H9 (cell line): ENCODE data around the gene CKM. TPM values are rescaled to one million over a fixed set of nuclear protein-coding genes. Genes with fewer than 3 reads are reported as not detected.

ENCODE experiments used
- DNase-seq: peaks from one replicate; pipeline ENCODE4 v3.0.0-alpha.2; 2017
- H2AFZ ChIP-seq: one replicate; pipeline ENCODE4 v1.6.1; 2013; ENCODE audit warnings: mild to moderate bottlenecking, low read length, control low read depth, moderate library complexity
- H2AK5ac ChIP-seq: 2 replicates; pipeline ENCODE4 v1.6.1; 2013; ENCODE audit warnings: low read length, control low read depth, mixed read lengths; ENCODE audit not compliant: insufficient read length
- H2BK120ac ChIP-seq: one replicate; pipeline ENCODE4 v1.6.1; 2013; ENCODE audit warnings: low read depth, mild to moderate bottlenecking, low read length, control low read depth, inconsistent platforms; ENCODE audit not compliant: poor library complexity, severe bottlenecking
- H2BK12ac ChIP-seq: 2 replicates; pipeline ENCODE4 v1.6.1; 2013; ENCODE audit warnings: low read length, control low read depth, mixed read lengths, low read depth; ENCODE audit not compliant: insufficient read length
- H2BK15ac ChIP-seq: 2 replicates; pipeline ENCODE4 v1.6.1; 2013; ENCODE audit warnings: low read depth, low read length, control low read depth
- H2BK20ac ChIP-seq: one replicate; pipeline ENCODE4 v1.6.1; 2013; ENCODE audit warnings: low read depth, mild to moderate bottlenecking, low read length, control low read depth, inconsistent platforms; ENCODE audit not compliant: poor library complexity, severe bottlenecking
- H2BK5ac ChIP-seq: 2 replicates; pipeline ENCODE4 v1.6.1; 2013; ENCODE audit warnings: low read length, control low read depth, mixed read lengths; ENCODE audit not compliant: insufficient read length
- H3K14ac ChIP-seq: 2 replicates; pipeline ENCODE4 v1.6.1; 2013; ENCODE audit warnings: low read length, control low read depth; ENCODE audit not compliant: insufficient read depth
- H3K18ac ChIP-seq: 2 replicates; pipeline ENCODE4 v1.6.1; 2013; ENCODE audit warnings: low read depth, mild to moderate bottlenecking, mixed read lengths, low read length, control low read depth; ENCODE audit not compliant: insufficient read length
- H3K23ac ChIP-seq: 2 replicates; pipeline ENCODE4 v1.6.1; 2013; ENCODE audit warnings: low read length, control low read depth, mixed read lengths, low read depth; ENCODE audit not compliant: insufficient read length
- H3K23me2 ChIP-seq: 2 replicates; pipeline ENCODE4 v1.6.1; 2013; ENCODE audit warnings: low read depth, mild to moderate bottlenecking, mixed read lengths, low read length, control low read depth; ENCODE audit not compliant: insufficient read length, poor library complexity, severe bottlenecking
- H3K27ac ChIP-seq: 2 replicates; pipeline ENCODE4 v1.5.1; 2013; ENCODE audit warnings: low read length, control low read depth, mixed read lengths, low read depth; ENCODE audit not compliant: insufficient read length
- H3K27me3 ChIP-seq: 2 replicates; pipeline ENCODE4 v1.6.1; 2013; ENCODE audit warnings: low read length, control low read depth, inconsistent platforms; ENCODE audit not compliant: insufficient read depth
- H3K4ac ChIP-seq: 2 replicates; pipeline ENCODE4 v1.6.1; 2013; ENCODE audit warnings: low read depth, mild to moderate bottlenecking, control low read depth, inconsistent platforms, low read length, moderate library complexity
- H3K4me1 ChIP-seq: 2 replicates; pipeline ENCODE4 v1.6.1; 2013; ENCODE audit warnings: low read length, control low read depth, inconsistent platforms; ENCODE audit not compliant: insufficient read depth
- H3K4me2 ChIP-seq: 2 replicates; pipeline ENCODE4 v1.6.1; 2013; ENCODE audit warnings: low read length, control low read depth, mixed read lengths; ENCODE audit not compliant: insufficient read length, insufficient read depth
- H3K56ac ChIP-seq: 2 replicates; pipeline ENCODE4 v1.6.1; 2013; ENCODE audit warnings: low read depth, mild to moderate bottlenecking, mixed read lengths, low read length, control low read depth; ENCODE audit not compliant: insufficient read length
- H3K79me1 ChIP-seq: 2 replicates; pipeline ENCODE4 v1.6.1; 2013; ENCODE audit warnings: low read depth, mild to moderate bottlenecking, moderate library complexity, low read length, control low read depth, inconsistent platforms; ENCODE audit not compliant: insufficient read depth, poor library complexity, severe bottlenecking
- H3K79me2 ChIP-seq: 2 replicates; pipeline ENCODE4 v1.6.1; 2013; ENCODE audit warnings: low read length, control low read depth, inconsistent platforms; ENCODE audit not compliant: insufficient read depth
- H3K9ac ChIP-seq: 2 replicates; pipeline ENCODE4 v1.6.1; 2013; ENCODE audit warnings: low read length, control low read depth, mixed read lengths; ENCODE audit not compliant: insufficient read length; ENCODE audit errors: extremely low read depth
- H3K9me3 ChIP-seq: one replicate; pipeline ENCODE4 v1.6.1; 2013; ENCODE audit warnings: low read depth, low read length, inconsistent platforms; ENCODE audit not compliant: control insufficient read depth
- H3T11ph ChIP-seq: one replicate; pipeline ENCODE4 v1.6.1; 2013; ENCODE audit warnings: mild to moderate bottlenecking, low read length, control low read depth, inconsistent platforms
- H4K20me1 ChIP-seq: one replicate; pipeline ENCODE4 v1.6.1; 2013; ENCODE audit not compliant: control insufficient read depth, insufficient read length, insufficient read depth
- H4K5ac ChIP-seq: 2 replicates; pipeline ENCODE4 v1.6.1; 2013; ENCODE audit warnings: low read depth, mild to moderate bottlenecking, mixed read lengths, low read length, control low read depth; ENCODE audit not compliant: insufficient read length
- H4K8ac ChIP-seq: replicated peaks from 2 replicates; pipeline ENCODE4 v1.6.1; 2013; ENCODE audit warnings: low read length, control low read depth, mixed read lengths, low read depth; ENCODE audit not compliant: insufficient read length
- H4K91ac ChIP-seq: 2 replicates; pipeline ENCODE4 v1.6.1; 2013; ENCODE audit warnings: low read depth, mild to moderate bottlenecking, moderate library complexity, mixed read lengths, low read length, control low read depth; ENCODE audit not compliant: insufficient read length
- H3K27ac Mint-ChIP-seq, 3 experiments: 2 replicates in 2 of 3; 3 replicates in 1 of 3; pipeline ENCODE4 v1.8.0; 2020 to 2021; ENCODE audit warnings: mixed read lengths in 3 of 3, mild to moderate bottlenecking in 1 of 3, moderate library complexity in 1 of 3
- H3K27me3 Mint-ChIP-seq: 2 replicates; pipeline ENCODE4 v1.8.0; 2021; ENCODE audit warnings: low read depth, mild to moderate bottlenecking, moderate library complexity, mixed read lengths
- H3K36me3 Mint-ChIP-seq, 3 experiments: 2 replicates in 2 of 3; 3 replicates in 1 of 3; pipeline ENCODE4 v1.8.0; 2020 to 2021; ENCODE audit warnings: low read depth in 3 of 3, mixed read lengths in 3 of 3; ENCODE audit not compliant: insufficient read depth in 1 of 3
- H3K4me1 Mint-ChIP-seq, 2 experiments: 2 replicates each; pipeline ENCODE4 v1.8.0; 2020; ENCODE audit warnings: mixed read lengths in 2 of 2
- H3K4me3 Mint-ChIP-seq, 2 experiments: 2 replicates in 1 of 2; 3 replicates in 1 of 2; pipeline ENCODE4 v1.8.0; 2020 to 2021; ENCODE audit warnings: mild to moderate bottlenecking in 2 of 2, mixed read lengths in 2 of 2, moderate library complexity in 1 of 2
- H3K9me3 Mint-ChIP-seq, 2 experiments: 2 replicates in 1 of 2; 3 replicates in 1 of 2; pipeline ENCODE4 v1.8.0; 2020; ENCODE audit warnings: mild to moderate bottlenecking in 2 of 2, mixed read lengths in 2 of 2, moderate library complexity in 1 of 2
- WGBS: extraction: QIAGEN DNeasy Blood & Tissue Kit; methylation state at CpG from one replicate; pipeline ENCODE4 v1.1.7; 2013; ENCODE audit warnings: missing lambda C conversion rate, low lambda C conversion rate, mixed read lengths; ENCODE audit not compliant: insufficient read length; ENCODE audit errors: extremely low coverage; 5-methylcytosine and 5-hydroxymethylcytosine counted together
- total RNA-seq: library from RNA; stranded (reverse); gene quantifications from 2 replicates; pipeline ENCODE4 v1.2.1, GENCODE V29; 2021
- TF ChIP-seq, protein P1 (sequence below): fragments of 200-600 bp; sonication (generic); conservative IDR thresholded peaks from 3 replicates; pipeline ENCODE4 v1.8.0; 2021; ENCODE audit warnings: antibody characterized with exemption, mild to moderate bottlenecking

CKM gene
- total RNA-seq, 1 experiment from 2014 or later = not detected

DNA sequence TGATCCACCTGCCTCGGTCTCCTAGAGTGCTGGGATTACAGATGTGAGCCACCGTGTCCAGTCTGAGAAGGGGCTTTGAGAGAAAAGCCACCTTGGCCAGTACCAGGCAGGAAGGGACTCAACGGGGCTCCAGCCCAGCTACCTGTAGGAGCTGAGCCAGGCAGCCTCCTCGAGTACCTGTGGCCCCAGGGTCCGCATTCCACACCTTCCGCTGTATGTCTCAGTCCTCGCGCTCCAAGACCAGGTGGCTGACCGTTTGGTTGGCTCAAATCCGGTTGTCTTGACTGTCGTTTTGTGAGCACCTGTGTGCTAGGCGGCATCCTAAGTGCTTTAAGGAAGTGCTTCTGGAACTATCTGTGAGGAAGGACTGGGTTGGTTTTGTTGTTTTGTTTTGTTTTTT, 55.4 kb downstream of the CKM start:
- no peak overlapping the region for H3K27ac ChIP-seq
- H3K4me2 ChIP-seq = no peak overlapping the region
- H3K23me2 ChIP-seq = no peaks in the 10 kb centered on the region
- no peak overlapping the region for H3K27ac Mint-ChIP-seq
- H3K27me3 Mint-ChIP-seq = peaks cover 1% of the 10 kb centered on the region
- no peaks in the 10 kb centered on the region for H3K79me2 ChIP-seq
- H3K9me3 ChIP-seq = no peaks in the 10 kb centered on the region
- peaks cover 8% of the 10 kb centered on the region for H4K20me1 ChIP-seq
- H2BK120ac ChIP-seq = no peak overlapping the region
- no CpG with 5 or more reads among the region's 12 CpGs for WGBS
- H3K18ac ChIP-seq = no peak overlapping the region
- H3K56ac ChIP-seq = no peak overlapping the region
- H3K4me3 Mint-ChIP-seq = no peak overlapping the region; a peak in 1 of 5 replicates
- no peak overlapping the region for H4K91ac ChIP-seq
- DNase-seq = no peak
- H3K14ac ChIP-seq = no peak overlapping the region
- no peaks in the 10 kb centered on the region for H3K9me3 Mint-ChIP-seq
- no peak overlapping the region for H2BK20ac ChIP-seq
- no peak overlapping the region for H2BK15ac ChIP-seq
- H3K36me3 Mint-ChIP-seq = peaks cover 2 to 40% (median 26%) of the 10 kb centered on the region in 3 experiments; a peak in 6 of 7 replicates
- no peaks in the 10 kb centered on the region for H3K27me3 ChIP-seq
- TF ChIP-seq, protein P1, sequence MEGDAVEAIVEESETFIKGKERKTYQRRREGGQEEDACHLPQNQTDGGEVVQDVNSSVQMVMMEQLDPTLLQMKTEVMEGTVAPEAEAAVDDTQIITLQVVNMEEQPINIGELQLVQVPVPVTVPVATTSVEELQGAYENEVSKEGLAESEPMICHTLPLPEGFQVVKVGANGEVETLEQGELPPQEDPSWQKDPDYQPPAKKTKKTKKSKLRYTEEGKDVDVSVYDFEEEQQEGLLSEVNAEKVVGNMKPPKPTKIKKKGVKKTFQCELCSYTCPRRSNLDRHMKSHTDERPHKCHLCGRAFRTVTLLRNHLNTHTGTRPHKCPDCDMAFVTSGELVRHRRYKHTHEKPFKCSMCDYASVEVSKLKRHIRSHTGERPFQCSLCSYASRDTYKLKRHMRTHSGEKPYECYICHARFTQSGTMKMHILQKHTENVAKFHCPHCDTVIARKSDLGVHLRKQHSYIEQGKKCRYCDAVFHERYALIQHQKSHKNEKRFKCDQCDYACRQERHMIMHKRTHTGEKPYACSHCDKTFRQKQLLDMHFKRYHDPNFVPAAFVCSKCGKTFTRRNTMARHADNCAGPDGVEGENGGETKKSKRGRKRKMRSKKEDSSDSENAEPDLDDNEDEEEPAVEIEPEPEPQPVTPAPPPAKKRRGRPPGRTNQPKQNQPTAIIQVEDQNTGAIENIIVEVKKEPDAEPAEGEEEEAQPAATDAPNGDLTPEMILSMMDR = no peak
- H3K4me1 ChIP-seq = no peaks in the 10 kb centered on the region
- no peak overlapping the region for H2AFZ ChIP-seq
- H3K79me1 ChIP-seq = no peaks in the 10 kb centered on the region
- H3K23ac ChIP-seq = no peak overlapping the region
- H2BK12ac ChIP-seq = no peak overlapping the region
- H3K4ac ChIP-seq = no peak overlapping the region
- no peak overlapping the region for H3T11ph ChIP-seq
- no peak overlapping the region for H2BK5ac ChIP-seq
- no peak overlapping the region for H3K9ac ChIP-seq
- H2AK5ac ChIP-seq = no peak overlapping the region
- H4K5ac ChIP-seq = no peak overlapping the region
- no peak overlapping the region for H4K8ac ChIP-seq
- no peaks in the 10 kb centered on the region for H3K4me1 Mint-ChIP-seq
